Muscle of leg (tissue), 11 donors: ENCODE measurements around the gene ANKRD10. TPM values are rescaled to one million over a fixed set of nuclear protein-coding genes. Genes with fewer than 3 reads are reported as not detected.
"Not testable (repeated sequence)": the region's sequence is repeated elsewhere in the genome, so short reads cannot be mapped to it uniquely, and the experiment has no call there.

Experiments
- DNase-seq: peaks from one replicate; pipeline ENCODE4 v3.0.0; 2013
- H3K27ac ChIP-seq: one replicate; pipeline ENCODE4 v1.5.1; 2013; ENCODE audit warnings: mild to moderate bottlenecking, low read length, control low read depth
- H3K27me3 ChIP-seq: one replicate; pipeline ENCODE4 v1.6.1; 2013; ENCODE audit warnings: low read length; ENCODE audit not compliant: control insufficient read depth, insufficient read depth
- H3K36me3 ChIP-seq: one replicate; pipeline ENCODE4 v1.6.1; 2013; ENCODE audit warnings: low read length; ENCODE audit not compliant: control insufficient read depth, insufficient read depth
- H3K4me1 ChIP-seq: one replicate; pipeline ENCODE4 v1.6.1; 2013; ENCODE audit warnings: low read length; ENCODE audit not compliant: control insufficient read depth, insufficient read depth
- H3K4me3 ChIP-seq: one replicate; pipeline ENCODE4 v1.5.1; 2013; ENCODE audit warnings: low read length, control low read depth
- H3K9me3 ChIP-seq: replicated peaks from 2 replicates; pipeline ENCODE4 v1.6.1; 2013; ENCODE audit warnings: low read depth, low read length; ENCODE audit not compliant: control insufficient read depth
- WGBS: methylation state at CpG from one replicate; pipeline ENCODE4 v1.1.5; 2013; ENCODE audit warnings: missing lambda C conversion rate; ENCODE audit not compliant: insufficient coverage; 5-methylcytosine and 5-hydroxymethylcytosine counted together
- polyA plus RNA-seq, 8 donors: library from polyadenylated mRNA; unstranded; fragments of 120-200 nt; gene quantifications; one replicate each; pipeline versions ENCODE4 v1.2.1 to v1.2.3, GENCODE V29; 2013; ENCODE audit warnings: inconsistent platforms in 1 of 8, low replicate concordance in 1 of 8; ENCODE audit not compliant: insufficient read length in 8 of 8, insufficient read depth in 1 of 8
- total RNA-seq: library from RNA; stranded (reverse); fragments of 120-200 nt; gene quantifications from one replicate; pipeline ENCODE4 v1.2.4, GENCODE V29; 2013

ANKRD10 gene
- total and polyA plus RNA-seq, 9 donors, result 128 to 282 (median 177) TPM

DNA sequence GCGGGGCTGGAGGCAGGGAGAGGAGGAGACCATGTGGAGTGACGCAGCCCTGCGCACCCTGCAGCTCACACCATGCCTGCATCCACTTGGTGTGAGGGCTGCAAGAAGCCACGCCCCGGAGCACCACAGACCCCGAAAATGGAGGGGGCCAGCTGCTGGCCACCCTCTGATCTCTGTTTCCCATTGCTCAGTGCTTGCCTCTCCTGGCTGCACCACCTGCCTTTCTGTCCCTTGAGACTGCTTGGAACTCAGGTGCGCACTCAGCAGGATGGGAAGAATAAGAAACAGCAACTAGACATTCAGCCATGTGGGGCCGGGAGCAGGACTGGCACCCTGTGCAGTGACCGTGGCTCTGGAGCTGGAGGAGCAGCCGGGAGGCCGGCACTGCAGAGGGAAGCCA lies 64.0 kb downstream of the ANKRD10 start:
- WGBS, result 80% methylated on average over 8 of the region's 11 CpGs
- H3K9me3 ChIP-seq, result no peaks in the 10 kb centered on the region
- DNase-seq, result no peak
- H3K27me3 ChIP-seq, result peaks cover 6% of the 10 kb centered on the region
- H3K4me1 ChIP-seq, result peaks cover 19% of the 10 kb centered on the region
- H3K4me3 ChIP-seq, result no peak overlapping the region
- no peaks in the 10 kb centered on the region for H3K36me3 ChIP-seq
- H3K27ac ChIP-seq, result no peak overlapping the region

DNA sequence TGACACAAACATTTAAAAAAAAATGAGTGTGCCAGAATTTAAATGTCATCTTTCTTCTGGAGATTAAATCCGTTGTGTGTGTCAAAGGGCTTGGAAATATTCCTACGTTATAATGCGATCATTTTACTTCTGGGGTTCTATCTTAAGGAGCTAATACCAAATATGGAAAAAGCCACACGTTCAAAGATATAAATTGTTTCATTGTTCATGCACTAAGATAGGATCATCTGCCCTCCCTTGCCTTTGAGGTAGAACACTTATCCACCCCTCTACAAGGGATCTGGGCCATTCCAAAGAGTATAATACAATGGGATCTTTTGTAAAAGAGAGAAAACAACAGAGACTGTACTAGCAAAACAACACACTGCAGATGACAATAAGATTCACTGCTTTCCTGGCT lies 64.9 kb downstream of the ANKRD10 start:
- no peak for DNase-seq
- no CpG with 5 or more reads among the region's 4 CpGs for WGBS
- no peaks in the 10 kb centered on the region for H3K36me3 ChIP-seq
- H3K27me3 ChIP-seq, result peaks cover 6% of the 10 kb centered on the region
- H3K4me3 ChIP-seq, result no peak overlapping the region
- H3K9me3 ChIP-seq, result no peaks in the 10 kb centered on the region
- H3K4me1 ChIP-seq, result peaks cover 10% of the 10 kb centered on the region
- H3K27ac ChIP-seq, result no peak overlapping the region

GRCh38 chr13:110845520-110845919 lies 69.3 kb downstream of the ANKRD10 start:
- no CpG with 5 or more reads among the region's 3 CpGs for WGBS
- H3K4me3 ChIP-seq, result no peak overlapping the region
- H3K4me1 ChIP-seq, result no peaks in the 10 kb centered on the region
- no peak for DNase-seq
- H3K27ac ChIP-seq, result no peak overlapping the region
- peaks cover 3% of the 10 kb centered on the region for H3K27me3 ChIP-seq
- H3K9me3 ChIP-seq, result peaks cover 2% of the 10 kb centered on the region
- no peaks in the 10 kb centered on the region for H3K36me3 ChIP-seq

GRCh38 chr13:110841846-110842245 lies 73.0 kb downstream of the ANKRD10 start:
- 69% methylated on average over 2 of the region's 3 CpGs for WGBS
- no peaks in the 10 kb centered on the region for H3K27me3 ChIP-seq
- no peak for DNase-seq

GRCh38 chr13:110841406-110841805 lies 73.5 kb downstream of the ANKRD10 start:
- WGBS, result 56% methylated on average over 2 of the region's 2 CpGs
- no peak for DNase-seq
- H3K27me3 ChIP-seq, result no peaks in the 10 kb centered on the region

More at GRCh38 chr13:110841846-110842245, 73.0 kb downstream of the ANKRD10 start:
- Histone ChIP-seq H3K36me3 (no peaks in the 10 kb centered on the region), H3K27ac (no peak overlapping the region), H3K4me3 (no peak overlapping the region), H3K4me1 (no peaks in the 10 kb centered on the region), H3K9me3 (peaks cover 2% of the 10 kb centered on the region)

GRCh38 chr13:110838867-110839538 lies 75.9 kb downstream of the ANKRD10 start:
- Histone ChIP-seq H3K9me3 (peaks cover 2% of the 10 kb centered on the region), H3K27me3 (peaks cover 6% of the 10 kb centered on the region), H3K4me3 (no peak overlapping the region), H3K36me3 (no peaks in the 10 kb centered on the region), H3K4me1 (no peaks in the 10 kb centered on the region), H3K27ac (no peak overlapping the region)
- WGBS, result no CpG with 5 or more reads among the region's 4 CpGs
- DNase-seq, result no peak

More at GRCh38 chr13:110841406-110841805, 73.5 kb downstream of the ANKRD10 start:
- Histone ChIP-seq H3K27ac (no peak overlapping the region), H3K9me3 (peaks cover 2% of the 10 kb centered on the region), H3K4me1 (no peaks in the 10 kb centered on the region), H3K36me3 (no peaks in the 10 kb centered on the region), H3K4me3 (no peak overlapping the region)

DNA sequence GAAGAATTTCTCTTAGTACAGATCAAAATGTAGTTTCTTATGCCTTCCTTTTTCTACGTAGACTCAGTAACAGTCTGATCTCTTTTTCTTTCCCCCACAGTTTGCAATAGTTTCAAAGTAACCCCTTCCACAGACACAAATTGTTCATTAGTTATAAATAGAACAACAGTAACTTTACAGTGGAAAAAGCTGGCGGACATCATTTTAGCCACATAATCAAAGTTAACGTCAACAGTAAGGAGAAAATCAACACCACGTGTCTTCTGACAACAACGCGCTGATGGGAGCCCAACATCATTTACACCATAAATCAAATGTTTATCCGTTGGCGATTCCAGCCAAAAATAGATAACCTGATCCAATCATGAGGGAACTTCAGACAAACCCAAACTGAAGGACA lies 76.8 kb downstream of the ANKRD10 start:
- peaks cover 6% of the 10 kb centered on the region for H3K27me3 ChIP-seq
- H3K4me3 ChIP-seq, result no peak overlapping the region
- WGBS, result 57% methylated on average over 6 of the region's 8 CpGs
- no peak overlapping the region for H3K27ac ChIP-seq
- DNase-seq, result no peak
- peaks cover 2% of the 10 kb centered on the region for H3K9me3 ChIP-seq
- no peaks in the 10 kb centered on the region for H3K4me1 ChIP-seq
- no peaks in the 10 kb centered on the region for H3K36me3 ChIP-seq

GRCh38 chr13:110837397-110838061 lies 77.3 kb downstream of the ANKRD10 start:
- not testable (repeated sequence) for H3K4me1 ChIP-seq, H3K9me3 ChIP-seq, H3K4me3 ChIP-seq, DNase-seq, H3K36me3 ChIP-seq, H3K27ac ChIP-seq
- H3K27me3 ChIP-seq, result peaks cover 11% of the 10 kb centered on the region
- WGBS, result 60% methylated on average over 1 of the region's 5 CpGs

GRCh38 chr13:110836605-110836903 lies 78.3 kb downstream of the ANKRD10 start:
- WGBS, result 74% methylated on average over 2 of the region's 2 CpGs
- H3K9me3 ChIP-seq, result peaks cover 2% of the 10 kb centered on the region
- H3K27me3 ChIP-seq, result peaks cover 16% of the 10 kb centered on the region
- H3K4me3 ChIP-seq, result no peak overlapping the region
- no peaks in the 10 kb centered on the region for H3K36me3 ChIP-seq
- DNase-seq, result no peak
- H3K27ac ChIP-seq, result no peak overlapping the region
- H3K4me1 ChIP-seq, result peaks cover 4% of the 10 kb centered on the region

- Histone ChIP-seq H3K4me3 (no peak overlapping the region), H3K27me3 (peaks cover 16% of the 10 kb centered on the region), H3K36me3 (no peaks in the 10 kb centered on the region), H3K27ac (no peak overlapping the region), H3K9me3 (no peaks in the 10 kb centered on the region), H3K4me1 (peaks cover 4% of the 10 kb centered on the region)
- WGBS, result 20% methylated on average over 1 of the region's 7 CpGs
- no peak for DNase-seq
Measured at GRCh38 chr13:110835721-110836604, 78.9 kb downstream of the ANKRD10 start.
